Gastroesophageal sphincter (tissue), 3 donors: ENCODE measurements around the gene LGALS1.

Experiments
- POLR2A ChIP-seq, 2 donors: fragments of 450-650 bp; IDR thresholded peaks; one replicate each; pipeline ENCODE4 v1.6.1; 2017; ENCODE audit warnings: antibody characterized with exemption in 2 of 2, mild to moderate bottlenecking in 2 of 2, moderate library complexity in 1 of 2
- TF ChIP-seq, protein P1 (sequence below), 4 experiments: fragments of 200-600 bp in 2 of 4; fragments of 450-650 bp in 2 of 4; sonication (generic) in 1 of 4; IDR thresholded peaks; one replicate each; pipeline ENCODE4 v1.5.1; 2017 to 2019; ENCODE audit warnings: antibody characterized with exemption in 4 of 4, mild to moderate bottlenecking in 2 of 4, moderate library complexity in 2 of 4

GRCh38 chr22:37628830-37629229 lies 46.6 kb upstream of the LGALS1 start:
- no peak for TF ChIP-seq POLR2A (IDR thresholded peaks at IDR 0.05)
- TF ChIP-seq, protein P1, sequence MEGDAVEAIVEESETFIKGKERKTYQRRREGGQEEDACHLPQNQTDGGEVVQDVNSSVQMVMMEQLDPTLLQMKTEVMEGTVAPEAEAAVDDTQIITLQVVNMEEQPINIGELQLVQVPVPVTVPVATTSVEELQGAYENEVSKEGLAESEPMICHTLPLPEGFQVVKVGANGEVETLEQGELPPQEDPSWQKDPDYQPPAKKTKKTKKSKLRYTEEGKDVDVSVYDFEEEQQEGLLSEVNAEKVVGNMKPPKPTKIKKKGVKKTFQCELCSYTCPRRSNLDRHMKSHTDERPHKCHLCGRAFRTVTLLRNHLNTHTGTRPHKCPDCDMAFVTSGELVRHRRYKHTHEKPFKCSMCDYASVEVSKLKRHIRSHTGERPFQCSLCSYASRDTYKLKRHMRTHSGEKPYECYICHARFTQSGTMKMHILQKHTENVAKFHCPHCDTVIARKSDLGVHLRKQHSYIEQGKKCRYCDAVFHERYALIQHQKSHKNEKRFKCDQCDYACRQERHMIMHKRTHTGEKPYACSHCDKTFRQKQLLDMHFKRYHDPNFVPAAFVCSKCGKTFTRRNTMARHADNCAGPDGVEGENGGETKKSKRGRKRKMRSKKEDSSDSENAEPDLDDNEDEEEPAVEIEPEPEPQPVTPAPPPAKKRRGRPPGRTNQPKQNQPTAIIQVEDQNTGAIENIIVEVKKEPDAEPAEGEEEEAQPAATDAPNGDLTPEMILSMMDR (IDR thresholded peaks at IDR 0.05): no peak
